PC-9 (cell line): Measurements from ENCODE around the gene ISLR2.

ENCODE experiments used
- EZH2 ChIP-seq: fragments of 200-600 bp; sonication (generic); IDR thresholded peaks from 2 replicates; pipeline ENCODE4 v1.8.0; 2017; ENCODE audit warnings: antibody characterized with exemption, low read depth
- TF ChIP-seq, protein P1 (sequence below): fragments of 200-600 bp; sonication (generic); conservative IDR thresholded peaks from 2 replicates; pipeline ENCODE4 v1.6.1; 2017; ENCODE audit warnings: mixed run types, antibody characterized with exemption, mild to moderate bottlenecking, moderate library complexity

DNA sequence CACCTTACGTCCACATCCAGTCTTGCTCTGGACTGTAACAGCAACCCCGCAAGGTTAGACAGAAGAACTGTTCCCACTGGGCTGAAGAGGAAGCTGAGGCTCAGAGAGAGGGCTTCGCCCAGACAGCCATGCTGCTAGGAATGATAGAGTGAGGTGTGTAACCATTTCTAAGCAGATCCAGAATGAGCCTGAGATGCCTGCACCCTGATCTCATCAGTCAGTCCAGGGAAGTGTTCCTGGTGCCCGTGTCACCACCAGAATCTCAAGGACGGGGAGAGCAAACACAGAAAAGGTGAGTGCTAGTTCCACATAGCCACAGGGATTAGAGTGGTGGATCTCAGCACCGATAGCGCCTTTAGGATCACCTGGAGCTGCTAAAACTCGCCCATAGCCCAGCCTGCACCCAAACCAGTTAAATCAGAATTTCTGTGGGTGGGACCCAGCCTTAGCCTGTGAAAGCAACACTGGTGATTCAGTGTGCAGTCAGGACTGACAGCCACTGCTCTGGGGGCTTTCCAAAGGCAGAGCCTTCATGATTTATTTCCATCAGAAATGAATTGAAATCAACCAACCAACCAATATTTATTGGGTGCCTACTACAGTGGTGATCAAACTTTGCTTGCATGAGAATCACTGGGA is 55.4 kb downstream of the ISLR2 start:
- TF ChIP-seq, protein P1, sequence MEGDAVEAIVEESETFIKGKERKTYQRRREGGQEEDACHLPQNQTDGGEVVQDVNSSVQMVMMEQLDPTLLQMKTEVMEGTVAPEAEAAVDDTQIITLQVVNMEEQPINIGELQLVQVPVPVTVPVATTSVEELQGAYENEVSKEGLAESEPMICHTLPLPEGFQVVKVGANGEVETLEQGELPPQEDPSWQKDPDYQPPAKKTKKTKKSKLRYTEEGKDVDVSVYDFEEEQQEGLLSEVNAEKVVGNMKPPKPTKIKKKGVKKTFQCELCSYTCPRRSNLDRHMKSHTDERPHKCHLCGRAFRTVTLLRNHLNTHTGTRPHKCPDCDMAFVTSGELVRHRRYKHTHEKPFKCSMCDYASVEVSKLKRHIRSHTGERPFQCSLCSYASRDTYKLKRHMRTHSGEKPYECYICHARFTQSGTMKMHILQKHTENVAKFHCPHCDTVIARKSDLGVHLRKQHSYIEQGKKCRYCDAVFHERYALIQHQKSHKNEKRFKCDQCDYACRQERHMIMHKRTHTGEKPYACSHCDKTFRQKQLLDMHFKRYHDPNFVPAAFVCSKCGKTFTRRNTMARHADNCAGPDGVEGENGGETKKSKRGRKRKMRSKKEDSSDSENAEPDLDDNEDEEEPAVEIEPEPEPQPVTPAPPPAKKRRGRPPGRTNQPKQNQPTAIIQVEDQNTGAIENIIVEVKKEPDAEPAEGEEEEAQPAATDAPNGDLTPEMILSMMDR, result no peak
- no peak for TF ChIP-seq EZH2
